Measurements from ENCODE around the gene CBFA2T3. TPM values are rescaled to one million over a fixed set of nuclear protein-coding genes. Genes with fewer than 3 reads are reported as not detected.

Gene CBFA2T3
- total RNA-seq, 1 experiment from 2014 or later = 2.9 TPM

GRCh38 chr16:88864521-88864920 lies 112.5 kb downstream of the CBFA2T3 start:
- H3K4me1 ChIP-seq (ENCODE audit: insufficient read depth, low read length) = no peaks in the 10 kb centered on the region
- Mint-ChIP-seq H3K36me3 (ENCODE audit: insufficient read depth in 1 of 3, low read depth in 3 of 3) (peaks cover 8 to 17% (median 11%) of the 10 kb centered on the region in 3 experiments; a peak in 6 of 7 replicates), H3K27me3 (ENCODE audit: low read depth) (peaks cover 4% of the 10 kb centered on the region), H3K9me3 (no peaks in the 10 kb centered on the region; a peak in 1 of 5 replicates), H3K27ac (no peak overlapping the region), H3K4me1 (no peaks in the 10 kb centered on the region), H3K4me3 (no peak overlapping the region)
- no peak overlapping the region for H2BK15ac ChIP-seq (ENCODE audit: low read depth, low read length)
- no peaks in the 10 kb centered on the region for H3K23me2 ChIP-seq (ENCODE audit: insufficient read length, low read depth, low read length, poor library complexity, severe bottlenecking)
- no peak overlapping the region for H3K56ac ChIP-seq (ENCODE audit: insufficient read length, low read depth, low read length)
- H3K23ac ChIP-seq (ENCODE audit: insufficient read length, low read depth, low read length) = no peak overlapping the region
- no peak overlapping the region for H2AK5ac ChIP-seq (ENCODE audit: insufficient read length, low read length)
- no peak overlapping the region for H2AFZ ChIP-seq (ENCODE audit: low read length)
- H2BK120ac ChIP-seq (ENCODE audit: low read depth, low read length, poor library complexity, severe bottlenecking) = no peak overlapping the region
- H3K4me2 ChIP-seq (ENCODE audit: insufficient read depth, insufficient read length, low read length) = no peak overlapping the region
- no peak overlapping the region for H4K8ac ChIP-seq (replicated peaks; ENCODE audit: insufficient read length, low read depth, low read length)
- no peak overlapping the region for H4K5ac ChIP-seq (ENCODE audit: insufficient read length, low read depth, low read length)
- no peak overlapping the region for H3K18ac ChIP-seq (ENCODE audit: insufficient read length, low read depth, low read length)
- H3T11ph ChIP-seq (ENCODE audit: low read length) = no peak overlapping the region
- no peak for TF ChIP-seq CTCF (conservative IDR thresholded peaks at IDR 0.05)
- H3K79me1 ChIP-seq (ENCODE audit: insufficient read depth, low read depth, low read length, poor library complexity, severe bottlenecking) = no peaks in the 10 kb centered on the region
- H3K79me2 ChIP-seq (ENCODE audit: insufficient read depth, low read length) = no peaks in the 10 kb centered on the region
- no peak overlapping the region for H3K9ac ChIP-seq (ENCODE audit: extremely low read depth, insufficient read length, low read length)
- no peak overlapping the region for H3K4ac ChIP-seq (ENCODE audit: low read depth, low read length)
- no peak for DNase-seq
- H4K20me1 ChIP-seq (ENCODE audit: control insufficient read depth, insufficient read depth, insufficient read length) = no peaks in the 10 kb centered on the region
- H2BK12ac ChIP-seq (ENCODE audit: insufficient read length, low read depth, low read length) = no peak overlapping the region
- H3K27me3 ChIP-seq (ENCODE audit: insufficient read depth, low read length) = no peaks in the 10 kb centered on the region
- WGBS (ENCODE audit: extremely low coverage, insufficient read length, low lambda C conversion rate) = no CpG with 5 or more reads among the region's 18 CpGs
- H2BK20ac ChIP-seq (ENCODE audit: low read depth, low read length, poor library complexity, severe bottlenecking) = no peak overlapping the region
- H3K14ac ChIP-seq (ENCODE audit: insufficient read depth, low read length) = no peak overlapping the region
- no peak overlapping the region for H3K27ac ChIP-seq (ENCODE audit: insufficient read length, low read depth, low read length)
- H3K9me3 ChIP-seq (ENCODE audit: control insufficient read depth, low read depth, low read length) = no peaks in the 10 kb centered on the region
- H4K91ac ChIP-seq (ENCODE audit: insufficient read length, low read depth, low read length) = no peak overlapping the region
- H2BK5ac ChIP-seq (ENCODE audit: insufficient read length, low read length) = no peak overlapping the region

All from H9 (cell line).